NCI-H2029 treated with DMSO at 0.1 percent for 48 hours (cell line): ENCODE results near the gene AKT1S1.
"Not testable (repeated sequence)": the region's sequence is repeated elsewhere in the genome, so short reads cannot be mapped to it uniquely, and the experiment has no call there.

Source experiments
- DNase-seq: peaks from one replicate; lab custom pipeline; 2025; lab: John Stamatoyannopoulos, UW

AKT1S1 gene

DNA sequence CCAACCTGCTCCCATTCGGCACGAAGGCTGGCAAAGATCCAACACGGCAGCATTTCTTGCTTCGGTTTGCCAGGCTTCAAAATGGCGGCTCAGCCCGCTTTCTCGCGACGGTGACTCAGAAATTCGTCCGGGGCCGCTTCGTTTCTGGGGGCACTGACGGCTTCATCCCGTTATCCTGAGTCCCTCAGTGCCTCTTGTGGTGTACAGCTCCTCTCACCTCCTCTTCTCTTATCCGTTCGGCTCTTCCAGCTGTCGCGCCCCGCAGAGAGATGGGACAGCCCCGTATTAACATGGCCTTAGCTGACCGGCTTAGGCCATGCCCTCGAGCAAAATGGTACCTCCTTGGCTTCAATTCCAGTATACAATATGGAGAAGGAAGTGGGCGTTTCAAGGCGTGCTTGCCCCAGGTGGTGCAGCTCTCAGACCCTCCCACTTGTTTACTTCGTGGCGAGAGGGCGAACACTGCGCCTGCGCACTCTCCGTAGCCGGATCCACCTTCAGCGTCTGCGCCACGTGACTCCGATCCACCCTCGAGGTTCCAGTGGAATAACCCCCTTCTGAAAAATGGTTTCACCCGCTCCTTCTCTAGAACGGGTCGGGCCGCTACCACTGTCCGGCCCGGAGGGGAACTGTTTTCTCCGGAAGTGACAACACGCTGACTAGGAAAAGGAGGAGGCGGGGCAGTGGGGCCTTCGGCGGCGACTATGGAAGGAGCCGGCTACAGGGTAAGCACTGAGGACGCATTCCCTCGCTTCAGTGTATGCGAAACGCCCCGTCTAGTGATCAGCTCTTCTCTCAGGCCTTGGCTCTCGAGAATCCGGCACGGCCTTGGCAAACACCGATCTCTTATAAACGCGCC lies at the start of gene AKT1S1, which contains the start of gene TBC1D17:
Gene AKT1S1, minus strand, starts transcription at position 336 of the 859 bp plus-strand sequence. CDS start 4,060 bp downstream, outside the sequence.
Gene TBC1D17, plus strand, starts transcription at position 683 of the 859 bp plus-strand sequence. Its CDS starts 22 bp downstream, at position 705.
- peak; percentile 99 for DNase-seq

DNA sequence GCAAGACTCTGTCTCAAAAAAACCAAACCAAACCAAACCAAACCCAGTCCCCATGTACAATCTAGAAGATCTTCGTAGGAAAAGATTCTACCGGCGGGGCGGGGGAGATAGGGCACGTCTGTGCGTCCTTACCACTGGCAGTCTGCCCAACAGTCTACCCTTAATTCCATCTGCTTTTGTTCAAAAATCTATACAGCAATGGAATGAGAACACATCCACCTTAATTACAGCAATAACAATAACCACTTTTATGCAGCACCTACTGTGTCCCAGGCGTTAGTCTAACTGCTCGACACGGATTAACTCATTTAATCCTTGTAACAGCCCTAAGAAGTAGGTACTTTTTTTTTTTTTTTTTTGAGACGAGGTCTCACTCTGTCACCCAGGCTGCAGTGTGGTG lies 49.4 kb upstream of the AKT1S1 start:
- no peak for DNase-seq

GRCh38 chr19:49925486-49925885 lies 48.3 kb upstream of the AKT1S1 start:
- DNase-seq, result no peak

- not testable (repeated sequence) for DNase-seq
These were observed 47.7 kb upstream of the AKT1S1 start for GRCh38 chr19:49924881-49925210.

DNA sequence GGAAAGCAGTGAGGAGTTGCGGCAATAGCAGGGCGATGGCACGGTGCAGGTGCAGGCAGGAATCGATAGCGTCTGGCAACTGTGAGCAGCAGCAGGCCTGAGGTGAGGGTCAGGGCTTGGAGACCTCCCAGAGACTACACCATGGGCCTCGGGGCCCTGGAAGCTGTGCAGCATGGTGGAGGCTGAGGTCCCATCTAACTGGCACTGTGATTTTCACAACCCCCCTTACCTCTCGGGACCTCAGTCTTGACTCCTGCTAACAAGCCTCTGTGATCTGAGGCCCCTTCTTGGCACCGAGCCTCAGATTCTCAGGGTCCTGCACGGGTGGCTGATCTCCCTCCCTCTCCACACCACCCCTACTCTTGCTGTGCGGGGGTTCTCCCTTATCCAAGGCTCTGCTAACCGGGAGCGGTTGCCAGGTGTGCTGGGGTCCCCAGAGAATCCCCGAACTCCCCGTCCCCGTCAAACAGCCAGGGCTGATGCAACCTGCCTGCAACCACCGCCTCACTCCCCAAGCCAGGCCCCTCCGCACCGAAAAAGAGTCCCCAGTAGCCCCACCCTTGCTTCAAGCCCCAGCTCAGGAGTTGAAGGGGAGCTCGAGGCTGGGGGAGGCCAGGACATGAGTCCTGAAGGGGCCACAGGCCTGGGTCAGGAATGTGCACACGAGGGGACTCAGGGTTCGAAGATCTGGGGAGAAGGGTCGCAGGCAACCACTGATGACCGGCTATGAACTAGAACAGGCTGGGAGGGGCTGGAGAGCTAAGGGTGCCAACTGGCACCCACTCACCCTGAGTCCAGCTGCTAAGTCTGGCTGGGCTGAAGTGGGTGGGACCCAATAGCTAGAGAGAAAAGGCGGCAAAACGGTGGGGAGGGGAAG lies 47.1 kb upstream of the AKT1S1 start:
- no peak for DNase-seq

DNA sequence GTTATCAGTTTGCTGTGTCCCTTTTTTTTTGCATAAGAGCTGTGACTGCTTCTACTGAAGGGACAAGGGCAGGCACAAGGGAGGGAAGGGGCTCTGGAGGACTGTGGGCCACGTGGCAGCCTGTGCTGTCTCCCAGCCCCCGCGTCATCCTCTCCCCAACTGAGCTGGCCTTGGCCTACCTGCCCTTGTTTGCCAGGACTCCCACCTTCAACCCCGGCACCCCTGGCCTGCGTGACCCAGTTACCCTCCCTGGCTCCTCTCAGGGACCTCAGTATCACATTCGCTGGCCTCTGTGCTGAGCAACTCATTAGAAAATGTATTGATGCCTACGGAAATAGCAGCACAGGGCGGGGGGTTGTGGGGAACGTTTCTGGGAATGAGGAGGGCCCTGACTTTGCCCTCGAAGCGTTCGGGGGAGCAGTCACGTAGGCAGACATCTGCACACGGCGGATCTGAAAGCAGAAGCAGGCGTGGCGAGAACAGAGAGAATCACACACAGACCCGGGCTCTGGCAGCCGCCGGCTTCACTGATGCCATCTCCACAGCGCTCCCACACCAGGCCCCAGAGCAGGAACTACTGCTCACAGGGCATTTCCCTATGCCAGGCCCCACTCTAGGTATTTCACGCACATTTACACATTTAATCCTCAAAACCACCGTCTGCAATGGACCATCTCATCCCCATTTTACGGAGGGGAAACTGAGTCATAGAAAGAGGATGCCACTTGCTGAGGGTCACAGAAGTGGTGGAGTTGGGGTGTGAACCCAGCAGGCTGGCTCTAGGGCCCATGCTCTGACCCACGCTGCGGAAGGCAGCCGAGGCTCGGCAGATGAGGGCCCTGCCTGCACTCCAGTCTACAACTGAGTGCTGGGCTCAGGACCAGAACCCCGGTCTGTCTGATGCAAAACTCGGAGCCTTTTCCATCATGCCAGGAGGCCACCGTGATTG lies 46.2 kb upstream of the AKT1S1 start:
- DNase-seq, result no peak

- no peak for DNase-seq
These were observed 45.0 kb upstream of the AKT1S1 start for GRCh38 chr19:49921871-49922795.

- no peak for DNase-seq
These were observed 43.6 kb upstream of the AKT1S1 start for GRCh38 chr19:49920624-49921363.

DNA sequence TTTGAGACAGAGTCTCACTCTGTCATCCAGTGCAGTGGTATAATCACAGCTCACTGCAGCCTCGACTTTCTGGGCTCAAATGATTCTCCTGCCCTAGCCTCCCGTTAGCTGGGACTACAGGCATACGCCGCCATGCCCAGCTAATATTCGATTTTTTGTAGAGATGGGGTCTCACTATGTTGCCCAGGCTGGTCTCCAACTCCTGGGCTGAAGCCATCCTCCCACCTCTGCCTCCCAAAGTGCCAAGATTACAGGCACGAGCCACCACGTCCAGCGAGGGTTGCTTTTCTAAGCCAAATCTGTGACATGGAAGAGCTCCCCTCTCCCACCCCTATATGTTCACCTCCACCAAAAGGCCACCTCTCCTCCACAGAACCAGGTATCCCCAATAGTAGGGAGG lies 40.9 kb upstream of the AKT1S1 start:
- no peak for DNase-seq

- no peak for DNase-seq
These were observed 39.9 kb upstream of the AKT1S1 start for GRCh38 chr19:49916839-49917733.

DNA sequence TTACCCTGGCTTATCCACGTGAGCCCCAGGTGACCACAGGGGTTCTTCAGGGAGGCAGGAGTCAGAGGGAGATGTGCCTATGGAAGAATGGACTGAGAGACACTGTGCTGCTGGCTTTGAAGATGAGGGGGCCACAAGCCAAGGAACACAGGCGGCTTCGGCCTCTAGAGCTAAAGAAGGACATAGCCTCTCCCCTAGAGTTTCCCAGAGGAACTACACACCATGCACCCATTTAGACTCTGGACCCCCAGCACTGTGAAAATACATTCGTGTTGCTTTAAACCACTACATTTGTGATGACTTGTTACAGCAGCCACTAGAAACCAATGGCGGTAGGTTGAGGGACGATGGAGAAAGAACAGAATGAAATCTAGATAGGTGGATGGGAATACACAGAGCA lies 38.1 kb upstream of the AKT1S1 start:
- DNase-seq, result no peak

DNA sequence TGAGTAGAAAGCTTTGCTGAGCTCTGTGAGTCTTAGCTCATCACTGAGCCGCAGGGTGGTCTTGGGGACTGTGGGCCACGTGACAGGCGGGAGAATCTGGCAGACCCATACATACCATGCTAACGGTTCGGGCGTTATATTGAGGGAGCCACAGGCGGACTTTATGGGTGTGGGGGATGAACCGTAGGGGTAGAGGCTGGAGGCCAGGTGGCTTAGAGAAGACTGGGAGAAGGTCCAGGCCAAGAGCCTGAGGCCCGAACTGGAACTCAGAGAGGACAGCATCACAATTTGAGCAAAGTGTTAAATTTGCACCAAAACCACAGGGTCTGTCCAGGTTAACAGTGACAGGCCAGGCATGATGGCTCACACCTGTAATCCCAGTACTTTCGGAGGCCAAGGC lies 36.6 kb upstream of the AKT1S1 start:
- DNase-seq, result no peak

GRCh38 chr19:49912965-49913685 lies 36.0 kb upstream of the AKT1S1 start:
- no peak for DNase-seq

DNA sequence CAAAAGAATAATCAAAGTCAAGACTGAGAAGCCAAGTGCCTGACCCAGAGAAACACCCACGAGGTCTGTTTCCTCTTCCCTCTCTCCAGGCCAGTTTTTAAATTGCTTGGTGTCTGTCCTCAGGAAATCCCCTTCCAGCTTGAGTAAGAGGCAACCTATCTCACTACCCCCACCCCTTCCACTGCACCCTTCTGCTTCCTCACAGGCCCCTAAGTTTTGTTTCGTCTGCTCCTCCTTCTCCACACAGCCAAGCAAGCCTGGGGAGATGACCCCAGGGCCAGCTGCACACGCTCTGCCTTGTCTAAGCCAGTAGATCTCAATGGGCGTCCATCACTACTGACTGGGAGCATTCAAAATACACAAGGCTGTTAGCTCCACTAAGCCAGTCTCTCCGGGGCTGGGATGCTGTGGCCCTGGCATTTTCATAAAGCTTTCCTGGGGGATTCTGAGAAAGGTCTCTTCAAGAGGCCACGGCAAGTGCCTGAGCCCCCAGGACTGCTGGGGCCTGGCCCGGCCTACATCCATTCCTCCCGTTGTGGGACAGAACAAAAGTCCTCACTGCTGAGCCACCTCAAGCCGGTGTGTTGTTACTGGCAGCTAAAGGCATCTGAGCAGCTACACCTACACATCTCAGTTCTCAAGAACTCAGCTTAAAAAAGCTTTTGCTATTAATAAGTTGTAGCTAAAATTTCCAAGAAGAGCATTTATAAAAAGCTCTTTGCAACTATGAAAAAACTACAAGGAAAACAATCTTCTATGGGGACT lies 34.4 kb upstream of the AKT1S1 start:
- no peak for DNase-seq

DNA sequence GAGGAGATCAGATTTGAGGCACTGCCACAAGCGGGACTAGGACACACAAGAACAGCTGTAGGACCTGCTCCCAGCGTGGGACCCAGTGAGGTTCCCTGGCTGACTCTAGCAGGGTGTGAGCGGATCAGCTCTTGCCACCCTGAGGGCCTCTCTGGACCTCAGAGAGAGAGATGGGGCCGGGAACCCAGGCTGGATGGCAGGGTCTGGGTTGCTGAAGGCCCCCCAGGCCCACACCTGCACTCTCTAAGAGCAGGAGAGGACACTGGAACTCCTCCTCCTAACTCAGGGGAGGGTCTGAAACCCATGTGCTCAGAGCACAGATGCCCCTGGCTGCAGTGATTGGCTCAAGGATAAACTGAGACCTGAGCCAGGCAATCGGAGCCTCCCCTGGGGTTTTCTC lies 33.0 kb upstream of the AKT1S1 start:
- DNase-seq, result no peak

DNA sequence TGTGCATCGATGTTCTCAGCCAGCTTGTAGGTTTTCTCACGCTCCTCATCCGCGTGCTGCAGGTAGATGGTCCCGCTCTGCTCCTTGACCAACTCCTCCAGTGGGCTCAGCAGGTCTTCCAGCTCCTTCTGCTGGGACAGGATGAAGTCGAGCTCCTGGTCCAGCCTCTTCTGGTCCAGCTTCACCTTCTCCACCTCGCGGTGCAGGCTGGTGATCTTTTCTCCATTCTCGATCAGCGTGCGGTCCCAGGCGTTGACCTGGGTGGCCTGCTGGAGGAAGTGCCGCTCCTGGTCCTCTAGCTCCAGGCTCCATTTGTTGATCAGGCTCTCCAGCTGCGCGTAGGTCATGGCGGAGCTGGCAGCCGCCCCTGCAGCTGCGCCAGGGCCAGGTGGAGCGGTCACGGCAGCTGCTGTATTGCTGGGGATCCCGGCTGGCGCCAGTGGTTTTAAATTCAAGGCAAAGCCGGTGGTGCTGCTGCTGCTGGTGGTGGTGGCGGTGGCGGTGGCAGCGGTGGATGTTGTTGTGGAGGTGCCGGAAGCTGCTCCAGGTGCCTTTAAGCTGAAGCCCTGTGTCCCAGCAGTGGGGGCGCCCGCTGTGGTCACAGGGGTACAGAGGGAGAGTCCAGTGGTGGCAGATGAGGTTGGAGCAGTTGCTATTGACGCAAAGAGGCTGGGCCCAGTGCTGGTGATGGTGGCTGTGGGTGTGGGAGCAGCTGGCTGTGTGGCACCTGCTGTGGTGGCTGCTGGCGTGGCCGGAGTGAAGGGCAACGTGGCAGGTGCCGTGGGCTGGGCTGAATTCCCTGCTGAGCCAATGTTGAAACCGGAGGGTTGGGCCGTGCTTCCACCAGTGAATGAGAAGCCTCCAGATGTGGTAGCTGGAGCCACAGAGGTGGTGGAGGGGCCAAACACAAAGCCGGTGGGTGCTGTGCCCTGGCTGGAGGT lies 31.6 kb upstream of the AKT1S1 start:
- no peak for DNase-seq
